ENCODE data around the gene ZSCAN26. TPM values are rescaled to one million over a fixed set of nuclear protein-coding genes. Genes with fewer than 3 reads are reported as not detected.
A peak's percentile ranks its signal among the peaks of the same experiment; 100 is the strongest.
"Not testable (repeated sequence)": the region's sequence is repeated elsewhere in the genome, so short reads cannot be mapped to it uniquely, and the experiment has no call there.

The ZSCAN26 gene
- total RNA-seq, 1 donor from 2014 or later = 8.6 TPM

DNA sequence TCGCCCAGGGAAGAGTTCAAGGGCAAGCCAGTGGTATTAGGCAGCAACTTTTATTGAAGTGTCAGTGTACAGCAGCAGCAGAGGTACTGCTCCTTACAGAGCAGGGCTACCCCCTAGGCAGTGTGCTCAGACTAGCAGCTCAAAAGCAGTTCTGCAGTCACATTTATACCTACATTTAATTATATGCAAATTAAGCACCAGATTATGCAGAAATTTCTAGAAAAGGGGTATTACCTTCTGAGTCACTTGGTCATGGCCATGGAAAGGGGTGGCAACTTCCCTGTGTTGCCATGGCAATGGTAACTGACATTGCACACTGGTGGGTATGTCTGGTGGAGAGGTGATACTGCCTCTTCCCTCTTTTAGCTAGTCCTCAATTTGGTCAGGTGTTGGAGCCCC is 12.8 kb upstream of the ZSCAN26 start:
- no peak for DNase-seq (ENCODE audit: low read depth)

GRCh38 chr6:28257042-28257441 is 9.9 kb upstream of the ZSCAN26 start:
- no peak for DNase-seq (ENCODE audit: low read depth)

GRCh38 chr6:28258877-28259777 is 7.8 kb upstream of the ZSCAN26 start, which contains the start of gene NKAPL:
NKAPL (plus strand) TSS chr6:28259297; CDS start chr6:28259372, 75 bp downstream.
- DNase-seq (ENCODE audit: low read depth) = no peak

- no peak for DNase-seq (ENCODE audit: low read depth)
Measured at GRCh38 chr6:28263922-28264321, 3.0 kb upstream of the ZSCAN26 start.

DNA sequence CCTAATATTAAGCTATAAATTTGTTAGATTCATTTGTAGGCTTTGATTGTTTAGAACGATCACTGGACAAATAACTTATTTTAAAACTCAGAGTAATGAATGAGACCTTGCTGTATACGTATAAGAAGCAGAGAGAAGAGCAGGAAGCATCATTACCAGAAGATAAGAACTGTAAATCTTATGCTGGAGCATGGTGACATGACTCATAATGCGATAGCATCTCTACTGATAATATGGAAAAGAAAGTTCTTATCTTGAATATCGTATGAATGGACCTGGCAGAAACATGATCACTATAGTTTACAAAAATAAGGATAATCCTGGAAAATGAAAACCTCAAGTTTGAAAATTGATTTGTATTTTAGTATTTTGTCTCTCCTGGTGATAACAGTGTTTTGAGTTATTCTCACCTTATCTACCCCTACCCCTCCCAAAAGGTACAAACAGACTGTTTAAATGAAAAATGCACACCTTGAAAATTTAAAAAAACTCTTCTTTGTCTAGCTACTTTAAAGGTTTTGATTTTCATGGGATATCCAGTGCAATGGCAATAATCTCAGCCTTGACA is 2.0 kb upstream of the ZSCAN26 start:
- DNase-seq (ENCODE audit: low read depth) = no peak

GRCh38 chr6:28266563-28266961 is 381 bp upstream of the ZSCAN26 start:
- no peak for DNase-seq (ENCODE audit: low read depth)

GRCh38 chr6:28267695-28268059 is 734 bp downstream of the ZSCAN26 start:
- no peak for DNase-seq (ENCODE audit: low read depth)

GRCh38 chr6:28269492-28269891 is 2.5 kb downstream of the ZSCAN26 start:
- DNase-seq (ENCODE audit: low read depth) = peak; percentile 49

GRCh38 chr6:28274888-28275287 is 7.9 kb downstream of the ZSCAN26 start:
- DNase-seq (ENCODE audit: low read depth) = no peak

- no peak for DNase-seq (ENCODE audit: low read depth)
Measured at GRCh38 chr6:28277746-28278145, 10.8 kb downstream of the ZSCAN26 start.

GRCh38 chr6:28280595-28281287 is 13.8 kb downstream of the ZSCAN26 start:
- DNase-seq (ENCODE audit: low read depth) = no peak

DNA sequence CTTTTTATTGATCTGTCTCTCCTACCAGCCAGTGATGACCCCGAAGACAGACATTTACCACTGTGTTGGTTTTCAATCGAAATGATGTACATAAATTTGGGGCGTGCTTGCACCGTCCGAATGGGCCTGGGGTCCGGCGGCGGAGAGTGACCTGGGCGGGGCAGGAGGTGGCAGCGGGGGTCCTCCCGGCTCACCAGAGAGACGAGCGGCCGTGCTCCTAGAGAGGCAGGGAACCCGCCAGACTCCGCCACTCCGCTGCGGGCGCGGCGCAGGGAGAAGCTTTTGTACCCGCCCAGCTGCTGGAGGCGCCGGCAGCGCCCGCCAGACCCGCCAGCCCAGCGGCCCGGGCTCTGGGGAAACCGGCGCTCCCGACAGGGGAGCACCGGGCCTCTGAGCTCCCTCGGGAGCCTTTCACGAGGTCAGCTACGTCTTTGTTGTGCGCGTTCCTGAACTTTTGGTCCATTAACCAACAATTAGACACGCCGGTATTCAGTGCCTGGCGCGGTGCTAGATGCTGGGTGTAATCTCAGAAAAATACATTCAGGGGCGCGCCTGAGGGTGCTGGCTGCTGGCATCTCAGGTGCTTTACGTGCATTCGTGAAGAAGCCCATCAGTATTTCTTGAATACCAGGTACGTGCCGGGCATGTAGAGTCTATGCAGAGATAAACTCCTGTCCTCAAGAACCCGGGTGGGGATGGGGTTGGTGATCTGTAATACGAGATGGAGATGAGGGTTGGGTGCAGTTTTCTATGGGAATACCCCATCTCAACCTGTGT is 14.5 kb downstream of the ZSCAN26 start, which contains the start of gene PGBD1:
TSS of gene PGBD1 (plus strand) at position 285 of the 777 bp plus-strand sequence. CDS start 2,242 bp downstream, outside the sequence.
- DNase-seq (ENCODE audit: low read depth) = peak; percentile 84

DNA sequence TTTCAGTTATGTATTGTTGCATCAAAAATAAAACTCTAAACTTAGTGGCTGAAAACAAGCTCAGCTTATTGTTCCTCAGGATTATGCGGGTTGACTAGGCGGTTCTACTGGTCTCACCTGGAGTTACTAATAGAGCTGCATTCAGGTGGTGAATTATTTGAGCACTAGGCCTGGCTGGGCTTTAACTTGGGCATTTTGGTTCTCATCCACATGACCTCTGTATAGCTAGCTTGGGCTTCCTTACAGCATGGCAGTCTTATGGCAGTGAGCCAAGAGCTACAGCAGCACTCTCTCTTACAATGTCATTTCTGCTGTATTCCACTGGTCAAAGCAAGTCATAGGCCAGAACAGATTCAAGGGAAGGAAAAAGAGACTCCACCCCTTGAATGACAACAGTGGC is 16.0 kb downstream of the ZSCAN26 start:
- no peak for DNase-seq (ENCODE audit: low read depth)

GRCh38 chr6:28291573-28291972 is 24.6 kb downstream of the ZSCAN26 start:
- no peak for DNase-seq (ENCODE audit: low read depth)

DNA sequence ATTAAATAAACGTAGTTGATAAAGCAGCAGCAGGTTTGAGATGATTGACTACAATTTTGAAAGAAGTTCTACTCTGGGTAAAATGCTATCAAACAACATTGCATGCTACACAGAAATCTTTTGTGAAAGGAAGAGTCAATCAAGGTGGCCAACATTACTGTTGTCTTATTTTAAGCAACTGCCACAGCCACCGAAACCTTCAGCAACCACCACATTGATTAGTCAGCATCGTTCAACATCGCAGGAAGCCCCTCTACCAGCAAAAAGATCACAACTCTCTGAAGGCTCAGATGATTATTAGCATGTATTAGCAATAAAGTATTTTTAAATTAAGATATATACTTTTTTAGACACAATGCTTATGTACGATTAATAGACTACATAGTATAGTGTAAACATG is 28.4 kb downstream of the ZSCAN26 start:
- no peak for DNase-seq (ENCODE audit: low read depth)

DNA sequence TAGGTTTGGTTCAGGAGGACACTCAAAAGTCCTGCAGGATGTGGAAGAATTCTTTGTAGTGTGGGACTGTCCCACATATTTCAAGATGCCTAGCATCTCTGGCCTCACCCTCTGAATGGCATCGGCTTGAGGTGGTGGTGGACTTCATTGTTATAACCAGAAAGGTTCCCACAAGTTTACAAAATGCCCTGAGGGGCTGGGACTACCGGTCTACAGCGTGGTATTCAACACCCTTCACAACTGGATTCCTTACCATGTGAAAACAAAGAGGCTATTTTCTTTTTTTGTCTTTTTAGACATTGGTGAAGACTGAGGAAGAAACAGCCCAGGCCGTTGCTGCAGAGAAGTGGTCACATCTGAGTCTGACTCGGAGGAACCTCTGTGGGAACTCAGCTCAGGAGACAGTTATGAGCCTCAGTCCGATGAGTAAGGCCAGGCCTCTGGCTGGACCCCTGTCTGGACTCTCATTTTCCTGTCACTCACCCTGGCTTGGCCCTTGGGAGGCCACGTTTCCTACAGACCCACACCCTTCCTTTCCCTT is 29.6 kb downstream of the ZSCAN26 start:
- DNase-seq (ENCODE audit: low read depth) = no peak

GRCh38 chr6:28303570-28303969 is 36.6 kb downstream of the ZSCAN26 start:
- no peak for DNase-seq (ENCODE audit: low read depth)

- DNase-seq (ENCODE audit: low read depth) = not testable (repeated sequence)
Measured at GRCh38 chr6:28306363-28306762, 39.4 kb downstream of the ZSCAN26 start.

- DNase-seq (ENCODE audit: low read depth) = peak; percentile 3
Measured at GRCh38 chr6:28311139-28311823, 44.3 kb downstream of the ZSCAN26 start.

GRCh38 chr6:28312939-28313338 is 46.0 kb downstream of the ZSCAN26 start:
- DNase-seq (ENCODE audit: low read depth) = no peak

All from myocyte (in vitro differentiated cells).